ENCODE results near the gene ROPN1. TPM values are rescaled to one million over a fixed set of nuclear protein-coding genes. Genes with fewer than 3 reads are reported as not detected.

The ROPN1 gene
- total and polyA plus RNA-seq, 10 of the 15 experiments (the other 5 are each of a cell fraction or from before 2014, with no cell fraction given): not detected

GRCh38 chr3:123929325-123929724 lies 62.6 kb downstream of the ROPN1 start (continued):
- no peak for TF ChIP-seq SREBF2 (IDR thresholded peaks at IDR 0.05; ENCODE audit: low read length)
- TF ChIP-seq POLR2A (IDR thresholded peaks at IDR 0.05; ENCODE audit: low read depth, low read length): no peak
- TF ChIP-seq GATAD2B (conservative IDR thresholded peaks at IDR 0.05; ENCODE audit: low read depth): no peak

- FAIRE-seq (no peak), ATAC-seq (no peak), DNase-seq (ENCODE audit: low read depth, low spot score) (no peak)
- TF ChIP-seq PML (IDR thresholded peaks at IDR 0.05; ENCODE audit: low read length) (no peak), RELA (IDR thresholded peaks at IDR 0.05; ENCODE audit: borderline replicate concordance, partially characterized antibody) (no peak), CBX5 (IDR thresholded peaks at IDR 0.05; ENCODE audit: low read depth) (no peak), IRF3 (IDR thresholded peaks at IDR 0.05) (no peak), GATAD2B (conservative IDR thresholded peaks at IDR 0.05; ENCODE audit: low read depth) (no peak), TARDBP (IDR thresholded peaks at IDR 0.05; ENCODE audit: borderline replicate concordance) (no peak), NKRF (conservative IDR thresholded peaks at IDR 0.05) (no peak), TAF1 (IDR thresholded peaks at IDR 0.05; ENCODE audit: borderline replicate concordance, low read depth, low read length) (no peak), RB1 (IDR thresholded peaks at IDR 0.05; ENCODE audit: borderline replicate concordance) (no peak), LARP7 (IDR thresholded peaks at IDR 0.05) (no peak), SREBF2 (IDR thresholded peaks at IDR 0.05; ENCODE audit: low read length) (no peak), MTA2 (IDR thresholded peaks at IDR 0.05; ENCODE audit: low read depth) (no peak), TCF7 (IDR thresholded peaks at IDR 0.05; ENCODE audit: borderline replicate concordance) (no peak), NR2F1 (conservative IDR thresholded peaks at IDR 0.05) (no peak), SMAD1 (IDR thresholded peaks at IDR 0.05; ENCODE audit: low read depth, partially characterized antibody) (no peak), CBX3 (IDR thresholded peaks at IDR 0.05; ENCODE audit: borderline replicate concordance, low read depth) (no peak), MYB (IDR thresholded peaks at IDR 0.05; ENCODE audit: borderline replicate concordance, low read depth, low read length) (no peak)
- Histone ChIP-seq H4K20me1 (ENCODE audit: control insufficient read depth, insufficient read depth) (no peaks in the 10 kb centered on the region), H3K4me3 (no peak overlapping the region), H3K4me1 (ENCODE audit: control insufficient read depth, insufficient read depth, low read length) (no peaks in the 10 kb centered on the region), H3K27ac (ENCODE audit: control insufficient read depth, insufficient read depth) (no peak overlapping the region), H3K9me3 (replicated peaks; ENCODE audit: control insufficient read depth, insufficient read depth, low read length) (no peaks in the 10 kb centered on the region), H3K9ac (ENCODE audit: control insufficient read depth, insufficient read depth, low read length) (no peak overlapping the region), H3K79me2 (ENCODE audit: control insufficient read depth, insufficient read depth, low read length) (no peaks in the 10 kb centered on the region), H2AFZ (ENCODE audit: control insufficient read depth, low read depth, low read length) (no peak overlapping the region), H3K4me2 (ENCODE audit: control insufficient read depth, insufficient read depth) (no peak overlapping the region), H3K27me3 (replicated peaks in 1 of 2; ENCODE audit: control insufficient read depth in 2 of 2, insufficient read depth in 2 of 2, low read length in 1 of 2) (no peaks in the 10 kb centered on the region), H3K36me3 (ENCODE audit: control insufficient read depth in 2 of 2, insufficient read depth in 2 of 2, low read length in 1 of 2) (peaks cover 0 to 7% of the 10 kb centered on the region in 2 experiments; a peak in 2 of 4 replicates)
- intact Hi-C loops (cut with micrococcal nuclease; ENCODE audit: unreplicated experiment): no loop called here
- ChIA-PET SMC1A (ENCODE audit: uncharacterized antibody, unreplicated experiment) (interaction anchor here (1.0 to 1.1 kb wide), 2 partner anchors 14 to 26 kb away, joined by 4 read pairs; no protein-coding TSS in a partner anchor), CTCF (interaction anchor here (1.1 kb wide), 1 partner anchor 14 kb away, joined by 3 read pairs; no protein-coding TSS in a partner anchor), RAD21 (ENCODE audit: unreplicated experiment) (no interaction called here), POLR2A (no interaction called here)
- BruUV-seq (replicated peaks): no TSS peak
- in situ Hi-C loops (cut with MboI): no loop called here
Measured at GRCh38 chr3:123926396-123926795, 65.5 kb downstream of the ROPN1 start.
